Endodermal cell (in vitro differentiated cells): ENCODE measurements around the gene TCTN1. TPM values are rescaled to one million over a fixed set of nuclear protein-coding genes. Genes with fewer than 3 reads are reported as not detected.

ENCODE experiments used
- DNase-seq: peaks from one replicate; pipeline ENCODE4 v3.0.0-alpha.2; 2017
- H3K27ac ChIP-seq: 2 replicates; pipeline ENCODE4 v1.5.1; 2013; ENCODE audit warnings: mild to moderate bottlenecking, low read depth, low read length, moderate library complexity
- H3K27me3 ChIP-seq: 2 replicates; pipeline ENCODE4 v1.6.1; 2013; ENCODE audit warnings: mild to moderate bottlenecking, low read length, moderate library complexity; ENCODE audit not compliant: insufficient read depth, control insufficient read depth, poor library complexity, severe bottlenecking
- H3K36me3 ChIP-seq: 2 replicates; pipeline ENCODE4 v1.7.0; 2013; ENCODE audit warnings: mild to moderate bottlenecking, low read length, moderate library complexity; ENCODE audit not compliant: control insufficient read depth, insufficient read depth
- H3K4me1 ChIP-seq: one replicate; pipeline ENCODE4 v1.7.0; 2013; ENCODE audit warnings: low read length; ENCODE audit not compliant: control insufficient read depth, insufficient read depth
- H3K4me3 ChIP-seq: 2 replicates; pipeline ENCODE4 v1.5.1; 2013; ENCODE audit warnings: mild to moderate bottlenecking, low read length, moderate library complexity
- H3K9ac ChIP-seq: 2 replicates; pipeline ENCODE4 v1.6.1; 2013; ENCODE audit warnings: mild to moderate bottlenecking, low read length, moderate library complexity; ENCODE audit not compliant: poor library complexity, severe bottlenecking; ENCODE audit errors: extremely low read depth
- H3K9me3 ChIP-seq: 2 replicates; pipeline ENCODE4 v1.6.1; 2013; ENCODE audit warnings: mild to moderate bottlenecking, low read length, moderate library complexity; ENCODE audit not compliant: control insufficient read depth
- H3K27ac Mint-ChIP-seq: 2 replicates; pipeline ENCODE4 v1.8.0; 2020; ENCODE audit warnings: mixed read lengths
- H3K27me3 Mint-ChIP-seq: 2 replicates; pipeline ENCODE4 v1.8.0; 2021; ENCODE audit warnings: mild to moderate bottlenecking, mixed read lengths; ENCODE audit not compliant: insufficient read depth
- H3K36me3 Mint-ChIP-seq: 2 replicates; pipeline ENCODE4 v1.8.0; 2020; ENCODE audit warnings: low read depth, mixed read lengths
- H3K4me1 Mint-ChIP-seq: 2 replicates; pipeline ENCODE4 v1.8.0; 2020; ENCODE audit warnings: mixed read lengths
- H3K4me3 Mint-ChIP-seq: 2 replicates; pipeline ENCODE4 v1.8.0; 2020; ENCODE audit warnings: mild to moderate bottlenecking, moderate library complexity, mixed read lengths
- H3K9me3 Mint-ChIP-seq: 2 replicates; pipeline ENCODE4 v1.8.0; 2020; ENCODE audit warnings: mild to moderate bottlenecking, mixed read lengths
- CTCF ChIP-seq: fragments of 200-600 bp; sonication (generic); conservative IDR thresholded peaks from 2 replicates; pipeline ENCODE4 v1.5.0; 2021; ENCODE audit warnings: antibody characterized with exemption, mild to moderate bottlenecking
- WGBS, 2 experiments: methylation state at CpG; one replicate each; pipeline versions ENCODE4 v1.1.5 to v1.1.7; 2013; ENCODE audit warnings: missing lambda C conversion rate in 2 of 2, mixed read lengths in 1 of 2; ENCODE audit not compliant: insufficient coverage in 1 of 2, insufficient read length in 1 of 2; 5-methylcytosine and 5-hydroxymethylcytosine counted together
- total RNA-seq, 2 donors: library from RNA; stranded (reverse); fragmentation: NEBNext Ultra II Directional in 1 of 2; extraction: Animal tissue kit (Norgen Biotek cat#: 25700) in 1 of 2; gene quantifications; 2 replicates in 1 of 2; 3 replicates in 1 of 2; pipeline ENCODE4 v1.2.1, GENCODE V29; 2021

TCTN1 gene
- total RNA-seq, 2 donors from 2014 or later = 29.5 to 44.9 TPM

- Histone ChIP-seq H3K36me3 (no peaks in the 10 kb centered on the region), H3K4me1 (no peaks in the 10 kb centered on the region), H3K27me3 (no peaks in the 10 kb centered on the region), H3K27ac (no peak overlapping the region), H3K4me3 (no peak overlapping the region), H3K9me3 (no peaks in the 10 kb centered on the region), H3K9ac (no peak overlapping the region)
- no peak overlapping the region for H3K27ac Mint-ChIP-seq
- H3K4me3 Mint-ChIP-seq = no peak overlapping the region
- no peak for TF ChIP-seq CTCF
- WGBS, 2 experiments = 70 to 74% methylated on average over 4 of the region's 4 CpGs
- no peaks in the 10 kb centered on the region for H3K27me3 Mint-ChIP-seq
- peaks cover 3% of the 10 kb centered on the region for H3K36me3 Mint-ChIP-seq
- H3K9me3 Mint-ChIP-seq = no peaks in the 10 kb centered on the region
- no peaks in the 10 kb centered on the region for H3K4me1 Mint-ChIP-seq
- DNase-seq = no peak
Measured at GRCh38 chr12:110619534-110619953, 5.6 kb downstream of the TCTN1 start.

GRCh38 chr12:110622582-110622981 lies 8.7 kb downstream of the TCTN1 start:
- Mint-ChIP-seq H3K4me3 (no peak overlapping the region), H3K27ac (no peak overlapping the region), H3K36me3 (no peaks in the 10 kb centered on the region), H3K9me3 (no peaks in the 10 kb centered on the region), H3K4me1 (no peaks in the 10 kb centered on the region), H3K27me3 (no peaks in the 10 kb centered on the region)
- no peaks in the 10 kb centered on the region for H3K9me3 ChIP-seq
- H3K4me1 ChIP-seq = no peaks in the 10 kb centered on the region
- H3K27ac ChIP-seq = no peak overlapping the region
- no peaks in the 10 kb centered on the region for H3K27me3 ChIP-seq
- 94 to 100% methylated on average over 1 to 3 of the region's 3 CpGs for WGBS, 2 experiments
- DNase-seq = no peak
- no peaks in the 10 kb centered on the region for H3K36me3 ChIP-seq
- H3K9ac ChIP-seq = no peak overlapping the region
- no peak overlapping the region for H3K4me3 ChIP-seq
- no peak for TF ChIP-seq CTCF

GRCh38 chr12:110627500-110628195 lies 13.7 kb downstream of the TCTN1 start:
- H3K27me3 ChIP-seq = no peaks in the 10 kb centered on the region
- no peak for DNase-seq
- no peak overlapping the region for H3K4me3 ChIP-seq
- WGBS, 2 experiments = 87% methylated on average over 5 of the region's 8 CpGs; no CpG with 5 or more reads in 1 of the 2 experiments
- H3K4me1 Mint-ChIP-seq = no peaks in the 10 kb centered on the region
- H3K9me3 ChIP-seq = no peaks in the 10 kb centered on the region
- no peak overlapping the region for H3K27ac ChIP-seq
- H3K27ac Mint-ChIP-seq = no peak overlapping the region
- H3K9ac ChIP-seq = no peak overlapping the region
- TF ChIP-seq CTCF = no peak
- no peaks in the 10 kb centered on the region for H3K4me1 ChIP-seq
- H3K9me3 Mint-ChIP-seq = no peaks in the 10 kb centered on the region
- H3K36me3 Mint-ChIP-seq = peaks cover 10% of the 10 kb centered on the region
- H3K4me3 Mint-ChIP-seq = no peak overlapping the region
- peaks cover 4% of the 10 kb centered on the region for H3K36me3 ChIP-seq
- no peaks in the 10 kb centered on the region for H3K27me3 Mint-ChIP-seq
